Ishikawa (cell line): ENCODE measurements around the gene LMOD2.

ENCODE experiments used
- CREB1 ChIP-seq: IDR thresholded peaks from 2 replicates; pipeline ENCODE4 v1.6.1; 2012; ENCODE audit warnings: low read depth
- EGR1 ChIP-seq: IDR thresholded peaks from 2 replicates; pipeline ENCODE4 v1.6.1; 2012
- EP300 ChIP-seq: IDR thresholded peaks from 2 replicates; pipeline ENCODE4 v1.6.1; 2012; ENCODE audit warnings: borderline replicate concordance
- FOXM1 ChIP-seq: IDR thresholded peaks from 2 replicates; pipeline ENCODE4 v1.6.1; 2012; ENCODE audit warnings: low read depth, borderline replicate concordance
- NFIC ChIP-seq: IDR thresholded peaks from 2 replicates; pipeline ENCODE4 v1.6.1; 2012
- RAD21 ChIP-seq: IDR thresholded peaks from 2 replicates; pipeline ENCODE4 v1.6.1; 2012; ENCODE audit warnings: low read depth
- TAF1 ChIP-seq: IDR thresholded peaks from 2 replicates; pipeline ENCODE4 v1.6.1; 2012; ENCODE audit warnings: low read depth, mild to moderate bottlenecking
- TCF12 ChIP-seq: IDR thresholded peaks from 2 replicates; pipeline ENCODE4 v1.6.1; 2012; ENCODE audit warnings: low read depth
- YY1 ChIP-seq: IDR thresholded peaks from 2 replicates; pipeline ENCODE4 v1.6.1; 2012; ENCODE audit warnings: low read depth

- TF ChIP-seq TCF12 (no peak), YY1 (no peak), CREB1 (no peak), EGR1 (no peak), TAF1 (no peak), NFIC (no peak), EP300 (no peak), RAD21 (no peak), FOXM1 (no peak)
Observed at GRCh38 chr7:123673137-123673732, 17.6 kb downstream of the LMOD2 start.
